H9 (cell line): ENCODE measurements around the gene MEPE. TPM values are rescaled to one million over a fixed set of nuclear protein-coding genes. Genes with fewer than 3 reads are reported as not detected.

ENCODE experiments used
- DNase-seq: peaks from one replicate; pipeline ENCODE4 v3.0.0-alpha.2; 2017
- H2AFZ ChIP-seq: one replicate; pipeline ENCODE4 v1.6.1; 2013; ENCODE audit warnings: mild to moderate bottlenecking, low read length, control low read depth, moderate library complexity
- H2AK5ac ChIP-seq: 2 replicates; pipeline ENCODE4 v1.6.1; 2013; ENCODE audit warnings: low read length, control low read depth, mixed read lengths; ENCODE audit not compliant: insufficient read length
- H2BK120ac ChIP-seq: one replicate; pipeline ENCODE4 v1.6.1; 2013; ENCODE audit warnings: low read depth, mild to moderate bottlenecking, low read length, control low read depth, inconsistent platforms; ENCODE audit not compliant: poor library complexity, severe bottlenecking
- H2BK12ac ChIP-seq: 2 replicates; pipeline ENCODE4 v1.6.1; 2013; ENCODE audit warnings: low read length, control low read depth, mixed read lengths, low read depth; ENCODE audit not compliant: insufficient read length
- H2BK15ac ChIP-seq: 2 replicates; pipeline ENCODE4 v1.6.1; 2013; ENCODE audit warnings: low read depth, low read length, control low read depth
- H2BK20ac ChIP-seq: one replicate; pipeline ENCODE4 v1.6.1; 2013; ENCODE audit warnings: low read depth, mild to moderate bottlenecking, low read length, control low read depth, inconsistent platforms; ENCODE audit not compliant: poor library complexity, severe bottlenecking
- H2BK5ac ChIP-seq: 2 replicates; pipeline ENCODE4 v1.6.1; 2013; ENCODE audit warnings: low read length, control low read depth, mixed read lengths; ENCODE audit not compliant: insufficient read length
- H3K14ac ChIP-seq: 2 replicates; pipeline ENCODE4 v1.6.1; 2013; ENCODE audit warnings: low read length, control low read depth; ENCODE audit not compliant: insufficient read depth
- H3K18ac ChIP-seq: 2 replicates; pipeline ENCODE4 v1.6.1; 2013; ENCODE audit warnings: low read depth, mild to moderate bottlenecking, mixed read lengths, low read length, control low read depth; ENCODE audit not compliant: insufficient read length
- H3K23ac ChIP-seq: 2 replicates; pipeline ENCODE4 v1.6.1; 2013; ENCODE audit warnings: low read length, control low read depth, mixed read lengths, low read depth; ENCODE audit not compliant: insufficient read length
- H3K23me2 ChIP-seq: 2 replicates; pipeline ENCODE4 v1.6.1; 2013; ENCODE audit warnings: low read depth, mild to moderate bottlenecking, mixed read lengths, low read length, control low read depth; ENCODE audit not compliant: insufficient read length, poor library complexity, severe bottlenecking
- H3K27ac ChIP-seq: 2 replicates; pipeline ENCODE4 v1.5.1; 2013; ENCODE audit warnings: low read length, control low read depth, mixed read lengths, low read depth; ENCODE audit not compliant: insufficient read length
- H3K27me3 ChIP-seq: 2 replicates; pipeline ENCODE4 v1.6.1; 2013; ENCODE audit warnings: low read length, control low read depth, inconsistent platforms; ENCODE audit not compliant: insufficient read depth
- H3K4ac ChIP-seq: 2 replicates; pipeline ENCODE4 v1.6.1; 2013; ENCODE audit warnings: low read depth, mild to moderate bottlenecking, control low read depth, inconsistent platforms, low read length, moderate library complexity
- H3K4me1 ChIP-seq: 2 replicates; pipeline ENCODE4 v1.6.1; 2013; ENCODE audit warnings: low read length, control low read depth, inconsistent platforms; ENCODE audit not compliant: insufficient read depth
- H3K4me2 ChIP-seq: 2 replicates; pipeline ENCODE4 v1.6.1; 2013; ENCODE audit warnings: low read length, control low read depth, mixed read lengths; ENCODE audit not compliant: insufficient read length, insufficient read depth
- H3K56ac ChIP-seq: 2 replicates; pipeline ENCODE4 v1.6.1; 2013; ENCODE audit warnings: low read depth, mild to moderate bottlenecking, mixed read lengths, low read length, control low read depth; ENCODE audit not compliant: insufficient read length
- H3K79me1 ChIP-seq: 2 replicates; pipeline ENCODE4 v1.6.1; 2013; ENCODE audit warnings: low read depth, mild to moderate bottlenecking, moderate library complexity, low read length, control low read depth, inconsistent platforms; ENCODE audit not compliant: insufficient read depth, poor library complexity, severe bottlenecking
- H3K79me2 ChIP-seq: 2 replicates; pipeline ENCODE4 v1.6.1; 2013; ENCODE audit warnings: low read length, control low read depth, inconsistent platforms; ENCODE audit not compliant: insufficient read depth
- H3K9ac ChIP-seq: 2 replicates; pipeline ENCODE4 v1.6.1; 2013; ENCODE audit warnings: low read length, control low read depth, mixed read lengths; ENCODE audit not compliant: insufficient read length; ENCODE audit errors: extremely low read depth
- H3K9me3 ChIP-seq: one replicate; pipeline ENCODE4 v1.6.1; 2013; ENCODE audit warnings: low read depth, low read length, inconsistent platforms; ENCODE audit not compliant: control insufficient read depth
- H3T11ph ChIP-seq: one replicate; pipeline ENCODE4 v1.6.1; 2013; ENCODE audit warnings: mild to moderate bottlenecking, low read length, control low read depth, inconsistent platforms
- H4K20me1 ChIP-seq: one replicate; pipeline ENCODE4 v1.6.1; 2013; ENCODE audit not compliant: control insufficient read depth, insufficient read length, insufficient read depth
- H4K5ac ChIP-seq: 2 replicates; pipeline ENCODE4 v1.6.1; 2013; ENCODE audit warnings: low read depth, mild to moderate bottlenecking, mixed read lengths, low read length, control low read depth; ENCODE audit not compliant: insufficient read length
- H4K8ac ChIP-seq: replicated peaks from 2 replicates; pipeline ENCODE4 v1.6.1; 2013; ENCODE audit warnings: low read length, control low read depth, mixed read lengths, low read depth; ENCODE audit not compliant: insufficient read length
- H4K91ac ChIP-seq: 2 replicates; pipeline ENCODE4 v1.6.1; 2013; ENCODE audit warnings: low read depth, mild to moderate bottlenecking, moderate library complexity, mixed read lengths, low read length, control low read depth; ENCODE audit not compliant: insufficient read length
- H3K27ac Mint-ChIP-seq, 3 experiments: 2 replicates in 2 of 3; 3 replicates in 1 of 3; pipeline ENCODE4 v1.8.0; 2020 to 2021; ENCODE audit warnings: mixed read lengths in 3 of 3, mild to moderate bottlenecking in 1 of 3, moderate library complexity in 1 of 3
- H3K27me3 Mint-ChIP-seq: 2 replicates; pipeline ENCODE4 v1.8.0; 2021; ENCODE audit warnings: low read depth, mild to moderate bottlenecking, moderate library complexity, mixed read lengths
- H3K36me3 Mint-ChIP-seq, 3 experiments: 2 replicates in 2 of 3; 3 replicates in 1 of 3; pipeline ENCODE4 v1.8.0; 2020 to 2021; ENCODE audit warnings: low read depth in 3 of 3, mixed read lengths in 3 of 3; ENCODE audit not compliant: insufficient read depth in 1 of 3
- H3K4me1 Mint-ChIP-seq, 2 experiments: 2 replicates each; pipeline ENCODE4 v1.8.0; 2020; ENCODE audit warnings: mixed read lengths in 2 of 2
- H3K4me3 Mint-ChIP-seq, 2 experiments: 2 replicates in 1 of 2; 3 replicates in 1 of 2; pipeline ENCODE4 v1.8.0; 2020 to 2021; ENCODE audit warnings: mild to moderate bottlenecking in 2 of 2, mixed read lengths in 2 of 2, moderate library complexity in 1 of 2
- H3K9me3 Mint-ChIP-seq, 2 experiments: 2 replicates in 1 of 2; 3 replicates in 1 of 2; pipeline ENCODE4 v1.8.0; 2020; ENCODE audit warnings: mild to moderate bottlenecking in 2 of 2, mixed read lengths in 2 of 2, moderate library complexity in 1 of 2
- WGBS: extraction: QIAGEN DNeasy Blood & Tissue Kit; methylation state at CpG from one replicate; pipeline ENCODE4 v1.1.7; 2013; ENCODE audit warnings: missing lambda C conversion rate, low lambda C conversion rate, mixed read lengths; ENCODE audit not compliant: insufficient read length; ENCODE audit errors: extremely low coverage; 5-methylcytosine and 5-hydroxymethylcytosine counted together
- total RNA-seq: library from RNA; stranded (reverse); gene quantifications from 2 replicates; pipeline ENCODE4 v1.2.1, GENCODE V29; 2021
- TF ChIP-seq, protein P1 (sequence below): fragments of 200-600 bp; sonication (generic); conservative IDR thresholded peaks from 3 replicates; pipeline ENCODE4 v1.8.0; 2021; ENCODE audit warnings: antibody characterized with exemption, mild to moderate bottlenecking

The MEPE gene
- total RNA-seq, 1 experiment from 2014 or later: not detected

DNA sequence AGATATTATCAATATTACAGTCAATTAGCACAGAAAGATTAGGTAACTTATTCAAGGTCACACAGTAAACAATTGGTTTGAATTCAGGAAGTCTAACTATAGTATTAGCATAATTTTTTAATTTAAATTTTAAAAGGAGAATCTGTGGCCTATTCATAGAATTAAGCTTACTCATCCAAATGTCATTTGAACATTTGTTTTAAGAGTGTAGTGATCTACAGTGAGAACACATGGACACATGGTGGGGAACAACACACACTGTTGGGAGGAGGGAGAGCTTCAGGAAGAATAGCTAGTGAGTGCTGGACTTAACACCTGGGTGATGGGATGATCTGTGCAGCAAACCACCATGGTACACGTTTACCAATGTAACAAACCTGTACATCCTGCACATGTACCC, 48.3 kb downstream of the MEPE start:
- Histone ChIP-seq H2BK12ac (no peak overlapping the region), H3K14ac (no peak overlapping the region), H3K23me2 (no peaks in the 10 kb centered on the region), H3K9ac (no peak overlapping the region), H2BK15ac (no peak overlapping the region), H3K4ac (no peak overlapping the region), H3K79me1 (no peaks in the 10 kb centered on the region), H4K5ac (no peak overlapping the region), H3K23ac (no peak overlapping the region), H3K4me2 (no peak overlapping the region), H3K4me1 (peaks cover 3% of the 10 kb centered on the region; the same call in 1 of the 2 replicates), H3K9me3 (no peaks in the 10 kb centered on the region), H2AK5ac (no peak overlapping the region), H3K27ac (no peak overlapping the region), H4K91ac (no peak overlapping the region), H4K8ac (no peak overlapping the region), H2BK120ac (no peak overlapping the region), H3K27me3 (no peaks in the 10 kb centered on the region), H4K20me1 (no peaks in the 10 kb centered on the region), H3T11ph (no peak overlapping the region), H3K56ac (no peak overlapping the region), H2BK5ac (no peak overlapping the region), H3K79me2 (no peaks in the 10 kb centered on the region), H2BK20ac (no peak overlapping the region), H2AFZ (no peak overlapping the region), H3K18ac (no peak overlapping the region)
- Mint-ChIP-seq H3K4me3 (no peak overlapping the region), H3K27me3 (no peaks in the 10 kb centered on the region; the same call in 1 of the 2 replicates), H3K4me1 (peaks cover 2% of the 10 kb centered on the region in 2 experiments; a peak in 3 of 4 replicates), H3K36me3 (no peaks in the 10 kb centered on the region), H3K27ac (peak overlapping the region in 1 of 3 experiments; percentile 51; a peak in 1 of 7 replicates), H3K9me3 (no peaks in the 10 kb centered on the region; a peak in 1 of 5 replicates)
- no CpG with 5 or more reads among the region's 1 CpG for WGBS
- DNase-seq: no peak
- TF ChIP-seq, protein P1, sequence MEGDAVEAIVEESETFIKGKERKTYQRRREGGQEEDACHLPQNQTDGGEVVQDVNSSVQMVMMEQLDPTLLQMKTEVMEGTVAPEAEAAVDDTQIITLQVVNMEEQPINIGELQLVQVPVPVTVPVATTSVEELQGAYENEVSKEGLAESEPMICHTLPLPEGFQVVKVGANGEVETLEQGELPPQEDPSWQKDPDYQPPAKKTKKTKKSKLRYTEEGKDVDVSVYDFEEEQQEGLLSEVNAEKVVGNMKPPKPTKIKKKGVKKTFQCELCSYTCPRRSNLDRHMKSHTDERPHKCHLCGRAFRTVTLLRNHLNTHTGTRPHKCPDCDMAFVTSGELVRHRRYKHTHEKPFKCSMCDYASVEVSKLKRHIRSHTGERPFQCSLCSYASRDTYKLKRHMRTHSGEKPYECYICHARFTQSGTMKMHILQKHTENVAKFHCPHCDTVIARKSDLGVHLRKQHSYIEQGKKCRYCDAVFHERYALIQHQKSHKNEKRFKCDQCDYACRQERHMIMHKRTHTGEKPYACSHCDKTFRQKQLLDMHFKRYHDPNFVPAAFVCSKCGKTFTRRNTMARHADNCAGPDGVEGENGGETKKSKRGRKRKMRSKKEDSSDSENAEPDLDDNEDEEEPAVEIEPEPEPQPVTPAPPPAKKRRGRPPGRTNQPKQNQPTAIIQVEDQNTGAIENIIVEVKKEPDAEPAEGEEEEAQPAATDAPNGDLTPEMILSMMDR: no peak
